ENCODE data around the gene CNKSR1.
"Not testable (repeated sequence)": the region's sequence is repeated elsewhere in the genome, so short reads cannot be mapped to it uniquely, and the experiment has no call there.

CNKSR1 gene

DNA sequence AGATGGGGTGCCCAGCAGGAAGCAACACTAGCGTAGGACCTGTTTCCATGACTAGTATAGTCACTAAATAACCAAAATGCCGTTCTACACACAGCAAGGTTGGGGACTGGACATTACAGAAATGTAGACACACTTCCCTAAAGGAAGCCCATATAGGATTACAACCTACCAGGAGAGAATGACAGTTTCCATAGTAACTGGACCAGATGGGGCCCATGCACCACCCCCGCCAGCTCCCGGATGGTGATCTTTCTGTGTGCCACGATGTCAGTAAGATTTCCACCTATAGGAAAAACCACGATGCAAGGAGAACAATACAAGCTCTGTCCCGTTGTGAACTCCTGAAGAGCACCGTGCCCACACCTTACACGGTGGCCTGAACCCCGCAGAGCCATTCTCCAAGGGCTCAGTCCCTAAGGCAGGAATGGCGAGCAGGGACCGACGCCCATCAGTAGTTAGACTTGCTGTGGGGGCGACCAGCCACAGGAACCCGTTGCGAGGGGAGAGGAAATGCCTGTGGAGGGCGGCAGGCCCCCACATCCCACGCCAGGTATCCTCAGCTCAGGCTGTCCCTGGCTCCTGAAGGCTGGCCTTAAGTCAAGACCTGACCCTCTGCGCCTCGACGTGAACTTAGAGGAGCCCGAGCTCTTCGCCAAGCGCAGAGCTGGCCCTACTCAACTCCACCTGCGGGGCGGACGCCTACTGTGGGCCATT is 43.1 kb downstream of the CNKSR1 start:
- TF ChIP-seq POLR2A (IDR thresholded peaks at IDR 0.05; ENCODE audit: low read depth, low read length) (no peak), POLR2AphosphoS5 (IDR thresholded peaks at IDR 0.05; ENCODE audit: low read depth, low read length) (no peak), PAX5 (IDR thresholded peaks at IDR 0.05; ENCODE audit: insufficient read depth, low read length, severe bottlenecking) (no peak), SPI1 (IDR thresholded peaks at IDR 0.05; ENCODE audit: low read depth, low read length) (no peak), TAF1 (IDR thresholded peaks at IDR 0.05; ENCODE audit: low read depth, low read length) (no peak), POU2F2 (IDR thresholded peaks at IDR 0.05; ENCODE audit: low read depth, low read length) (no peak)
- DNase-seq (ENCODE audit: insufficient read length, low spot score) (no peak), FAIRE-seq (no peak)

DNA sequence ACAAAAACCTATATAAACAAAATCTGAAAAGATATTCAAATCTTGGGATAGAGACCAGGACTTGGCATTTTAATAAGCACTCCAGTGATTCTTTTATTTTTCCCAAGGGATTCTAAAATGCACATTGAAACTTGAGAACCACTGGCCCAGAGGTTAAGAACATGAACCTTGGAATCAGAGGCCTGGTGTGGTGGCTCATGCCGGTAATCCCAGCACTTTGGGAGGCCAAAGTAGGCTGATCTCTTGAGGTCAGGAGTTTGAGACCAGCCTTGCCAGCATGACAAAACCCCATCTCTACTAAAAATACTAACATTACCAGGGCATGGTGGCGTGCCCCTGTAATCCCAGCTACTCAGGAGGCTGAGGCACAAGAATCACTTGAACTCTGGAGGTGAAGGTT is 43.8 kb downstream of the CNKSR1 start:
- DNase-seq (ENCODE audit: insufficient read length, low spot score) (no peak), FAIRE-seq (no peak)
- no peak for TF ChIP-seq POU2F2 (IDR thresholded peaks at IDR 0.05; ENCODE audit: low read depth, low read length)
- TF ChIP-seq POLR2A (IDR thresholded peaks at IDR 0.05; ENCODE audit: low read depth, low read length), result no peak
- TF ChIP-seq PAX5 (IDR thresholded peaks at IDR 0.05; ENCODE audit: insufficient read depth, low read length, severe bottlenecking), result no peak
- no peak for TF ChIP-seq SPI1 (IDR thresholded peaks at IDR 0.05; ENCODE audit: low read depth, low read length)
- TF ChIP-seq POLR2AphosphoS5 (IDR thresholded peaks at IDR 0.05; ENCODE audit: low read depth, low read length), result no peak
- TF ChIP-seq TAF1 (IDR thresholded peaks at IDR 0.05; ENCODE audit: low read depth, low read length), result no peak

DNA sequence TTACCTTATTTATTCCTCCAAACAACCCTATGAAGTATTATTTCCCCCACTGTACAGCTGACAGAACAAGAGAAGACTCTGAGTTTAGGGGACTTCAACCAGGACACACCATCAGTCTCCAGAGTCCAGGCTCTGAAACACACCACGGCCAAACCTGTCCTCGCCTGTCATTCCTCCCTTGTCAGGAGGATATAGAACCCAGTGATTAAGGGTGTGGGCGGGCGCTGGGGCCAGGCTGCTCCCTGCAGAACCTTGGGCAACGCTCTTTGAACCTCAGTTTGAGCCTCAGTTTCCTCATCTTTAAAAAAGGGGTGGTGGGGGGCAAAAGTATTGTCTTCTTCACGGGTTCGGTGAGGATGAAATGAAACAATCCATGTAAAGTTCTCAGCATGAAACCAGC is 47.3 kb downstream of the CNKSR1 start:
- FAIRE-seq (no peak), DNase-seq (ENCODE audit: insufficient read length, low spot score) (no peak)
- no peak for TF ChIP-seq POLR2A (IDR thresholded peaks at IDR 0.05; ENCODE audit: low read depth, low read length)
- TF ChIP-seq SPI1 (IDR thresholded peaks at IDR 0.05; ENCODE audit: low read depth, low read length), result no peak
- no peak for TF ChIP-seq PAX5 (IDR thresholded peaks at IDR 0.05; ENCODE audit: insufficient read depth, low read length, severe bottlenecking)
- TF ChIP-seq TAF1 (IDR thresholded peaks at IDR 0.05; ENCODE audit: low read depth, low read length), result no peak
- TF ChIP-seq POLR2AphosphoS5 (IDR thresholded peaks at IDR 0.05; ENCODE audit: low read depth, low read length), result no peak
- TF ChIP-seq POU2F2 (IDR thresholded peaks at IDR 0.05; ENCODE audit: low read depth, low read length), result no peak

DNA sequence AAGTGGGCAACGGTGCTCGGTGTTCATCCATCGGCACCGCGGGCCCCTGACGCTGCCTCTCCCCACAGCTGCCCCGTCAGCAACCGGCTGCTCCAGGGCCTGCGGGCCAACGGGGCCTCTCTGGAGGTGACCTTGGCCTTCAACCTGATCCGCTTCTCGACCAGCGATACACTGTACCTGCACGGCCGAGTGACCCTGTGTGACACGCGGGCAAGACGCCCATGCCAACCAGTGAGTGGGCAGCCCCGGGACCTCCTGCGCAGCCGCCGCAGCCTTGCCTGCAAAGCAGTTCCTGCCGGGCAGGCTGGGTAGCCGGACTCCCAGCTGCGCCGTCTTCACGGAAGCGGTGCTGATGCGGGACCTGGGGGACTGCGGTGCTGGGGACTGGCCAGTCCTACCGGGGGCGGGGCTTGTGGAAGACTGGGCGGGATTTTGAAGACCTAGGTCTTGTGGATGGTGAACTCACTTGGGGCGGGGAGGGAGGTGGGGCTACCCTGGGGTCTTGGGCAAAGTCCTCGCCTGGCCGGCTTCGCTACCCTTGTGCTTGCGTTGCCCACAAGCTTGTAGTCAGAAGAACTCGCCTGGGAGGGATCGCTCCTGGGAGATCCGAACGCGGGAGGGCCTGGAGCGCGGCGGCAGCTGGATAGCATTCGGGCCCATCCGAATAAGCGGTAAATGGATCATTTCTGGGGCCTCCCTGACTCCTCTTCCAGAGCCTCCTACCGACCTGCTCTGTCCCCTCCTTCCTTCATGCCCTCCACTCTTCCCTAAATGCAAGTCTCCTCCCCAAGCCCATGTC is 47.9 kb downstream of the CNKSR1 start:
- DNase-seq (ENCODE audit: insufficient read length, low spot score) (no peak), FAIRE-seq (peak; percentile 31)

DNA sequence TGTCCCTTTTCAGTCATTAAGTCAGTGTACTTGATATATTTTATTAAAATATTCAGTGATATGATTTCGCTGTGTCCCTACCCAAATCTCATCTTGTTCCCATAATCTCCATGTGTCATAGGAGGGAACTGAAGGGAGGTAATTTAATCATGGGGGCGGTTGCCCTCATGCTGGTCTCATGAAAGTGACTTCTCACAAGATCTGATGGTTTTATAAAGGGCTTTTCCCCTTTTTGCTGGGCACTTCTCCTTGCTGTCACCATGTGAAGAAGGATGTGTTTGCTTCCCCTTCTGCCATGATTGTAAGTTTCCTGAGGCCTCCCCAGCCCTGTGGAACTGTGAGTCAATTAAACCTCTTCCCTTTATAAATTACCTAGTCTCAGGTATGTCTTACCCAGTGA is 53.4 kb downstream of the CNKSR1 start:
- DNase-seq (ENCODE audit: insufficient read length, low spot score); FAIRE-seq: not testable (repeated sequence)

More for the DNA sequence above, 47.9 kb downstream of the CNKSR1 start:
- no peak for TF ChIP-seq POU2F2 (IDR thresholded peaks at IDR 0.05; ENCODE audit: low read depth, low read length)
- TF ChIP-seq TAF1 (IDR thresholded peaks at IDR 0.05; ENCODE audit: low read depth, low read length), result no peak
- TF ChIP-seq POLR2A (IDR thresholded peaks at IDR 0.05; ENCODE audit: low read depth, low read length), result no peak
- no peak for TF ChIP-seq PAX5 (IDR thresholded peaks at IDR 0.05; ENCODE audit: insufficient read depth, low read length, severe bottlenecking)
- no peak for TF ChIP-seq SPI1 (IDR thresholded peaks at IDR 0.05; ENCODE audit: low read depth, low read length)
- no peak for TF ChIP-seq POLR2AphosphoS5 (IDR thresholded peaks at IDR 0.05; ENCODE audit: low read depth, low read length)

DNA sequence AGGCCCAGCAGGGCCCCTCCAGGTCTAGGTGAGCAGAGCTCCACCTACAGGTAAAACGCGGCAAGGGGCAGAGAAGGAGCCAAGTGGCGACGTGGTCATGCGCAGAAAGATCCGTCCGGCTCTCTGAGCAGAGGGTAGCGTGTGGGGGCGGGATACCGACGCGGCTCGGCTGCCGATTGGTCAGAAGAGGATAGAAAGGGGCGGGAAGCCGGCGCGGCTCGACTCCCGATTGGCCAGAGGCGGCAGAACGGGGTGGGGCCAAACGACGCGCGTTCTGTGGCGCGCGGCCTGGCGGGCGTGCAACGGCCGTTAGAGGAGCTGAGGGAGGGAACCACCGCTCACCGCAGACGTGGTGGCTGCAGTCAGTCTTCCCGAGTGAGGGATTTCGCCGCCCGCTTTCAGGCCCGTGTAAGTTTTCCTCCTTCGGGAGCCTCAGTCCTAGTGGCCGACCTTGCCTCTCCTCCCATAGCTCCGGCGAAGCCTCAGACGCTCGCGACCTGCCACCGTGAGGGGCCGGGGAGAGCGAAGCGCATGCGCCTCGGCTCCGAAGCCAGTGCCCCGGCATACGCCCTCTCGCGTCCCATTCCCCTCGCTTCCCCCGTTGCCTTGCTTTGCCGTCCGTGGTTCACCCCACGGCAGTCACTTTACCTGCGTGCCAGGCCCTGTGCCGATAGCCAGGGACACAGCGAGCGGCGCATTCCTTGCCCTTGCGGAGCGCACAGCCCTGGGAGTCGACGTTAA is 56.8 kb downstream of the CNKSR1 start, which contains the start of gene CEP85:
CEP85 (plus strand) TSS at position 298 of the 741 bp plus-strand sequence. CDS start 5,584 bp downstream, outside the sequence.
- FAIRE-seq (peak; percentile 99), DNase-seq (ENCODE audit: insufficient read length, low spot score) (peak; percentile 95)
- TF ChIP-seq POLR2A (IDR thresholded peaks at IDR 0.05; ENCODE audit: low read depth, low read length) (peak; percentile 77; the same call in 1 of the 2 replicates), TAF1 (IDR thresholded peaks at IDR 0.05; ENCODE audit: low read depth, low read length) (no peak; the same call in 1 of the 2 replicates), PAX5 (IDR thresholded peaks at IDR 0.05; ENCODE audit: insufficient read depth, low read length, severe bottlenecking) (no peak), POLR2AphosphoS5 (IDR thresholded peaks at IDR 0.05; ENCODE audit: low read depth, low read length) (peak; percentile 85), POU2F2 (IDR thresholded peaks at IDR 0.05; ENCODE audit: low read depth, low read length) (0 out of 2 replicates have a peak, but pooled peaks have one; percentile 38), SPI1 (IDR thresholded peaks at IDR 0.05; ENCODE audit: low read depth, low read length) (no peak)

DNA sequence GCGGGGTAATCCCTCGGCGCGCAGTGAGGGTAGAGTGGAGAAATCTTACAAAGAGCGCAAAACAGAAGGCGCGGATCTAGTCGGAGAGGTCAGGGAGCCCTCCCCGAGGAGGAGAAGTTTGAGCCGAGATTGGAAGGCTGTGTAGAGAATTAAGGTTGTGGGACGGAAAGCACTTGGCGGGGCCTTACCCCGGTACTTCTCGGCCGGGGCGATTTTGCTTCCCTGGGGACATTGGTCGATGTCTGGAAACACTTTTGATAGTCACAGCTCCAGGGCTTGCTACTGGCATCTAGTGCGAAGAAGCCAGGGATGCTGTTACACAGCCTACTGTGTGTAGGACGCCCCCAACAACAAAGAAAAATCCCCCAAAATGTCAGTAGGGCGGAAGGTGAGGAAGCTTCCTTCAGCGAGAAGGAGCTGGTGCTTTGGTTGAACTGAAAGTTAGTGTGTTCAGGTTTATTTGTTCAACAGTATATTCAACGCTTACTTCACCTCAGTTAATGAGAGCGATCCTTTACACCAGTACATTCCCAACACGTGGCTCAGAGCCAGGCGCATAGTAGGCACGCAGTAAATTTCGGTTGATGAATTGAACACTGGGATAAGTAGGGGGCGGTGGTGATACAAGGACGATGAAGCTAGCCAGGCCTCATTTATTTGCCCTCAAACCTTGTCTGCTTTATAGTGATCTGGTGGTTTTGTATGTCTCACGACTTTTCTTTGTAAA is 57.5 kb downstream of the CNKSR1 start:
- TF ChIP-seq TAF1 (IDR thresholded peaks at IDR 0.05; ENCODE audit: low read depth, low read length) (no peak), POLR2A (IDR thresholded peaks at IDR 0.05; ENCODE audit: low read depth, low read length) (no peak), PAX5 (IDR thresholded peaks at IDR 0.05; ENCODE audit: insufficient read depth, low read length, severe bottlenecking) (no peak), SPI1 (IDR thresholded peaks at IDR 0.05; ENCODE audit: low read depth, low read length) (no peak)
- DNase-seq (ENCODE audit: insufficient read length, low spot score) (peak; percentile 15), FAIRE-seq (no peak)

DNA sequence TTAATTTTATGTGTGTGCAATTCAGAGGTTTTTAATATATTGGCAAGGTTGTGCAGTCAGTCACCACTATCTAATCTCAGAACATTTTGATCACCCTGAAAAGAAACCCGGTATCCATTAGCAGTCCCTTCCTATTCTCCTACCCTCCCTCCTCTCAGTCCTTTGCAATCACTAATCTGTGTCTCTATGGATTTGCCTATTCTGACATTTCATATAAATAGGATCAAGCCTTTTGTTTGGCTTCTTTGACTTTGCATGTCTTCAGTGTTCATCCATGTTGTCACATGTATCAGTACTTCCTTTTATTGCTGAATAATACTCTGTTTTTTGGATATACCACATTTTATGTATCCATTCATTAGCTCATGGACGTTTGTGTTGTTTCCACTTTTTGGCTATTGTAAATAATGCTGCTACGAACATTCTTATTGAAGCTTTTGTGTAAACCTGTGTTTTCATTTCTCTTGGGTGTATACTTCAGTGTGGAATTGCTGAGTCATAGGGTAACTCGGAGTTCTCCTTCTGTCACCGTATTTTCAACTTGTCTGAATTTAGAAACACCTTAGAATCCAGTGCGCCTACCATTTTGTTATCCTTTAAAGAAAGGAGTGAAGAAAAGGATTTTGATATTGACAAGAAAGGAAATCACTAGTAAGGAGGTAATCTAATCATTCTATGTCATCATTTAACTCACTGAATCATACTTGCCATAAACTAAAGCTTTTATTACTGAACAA is 60.1 kb downstream of the CNKSR1 start:
- no peak for TF ChIP-seq POU2F2 (IDR thresholded peaks at IDR 0.05; ENCODE audit: low read depth, low read length)
- 0 out of 2 replicates have a peak, but pooled peaks have one; percentile 31 for TF ChIP-seq SPI1 (IDR thresholded peaks at IDR 0.05; ENCODE audit: low read depth, low read length)
- no peak for TF ChIP-seq POLR2AphosphoS5 (IDR thresholded peaks at IDR 0.05; ENCODE audit: low read depth, low read length)
- FAIRE-seq, result no peak
- DNase-seq (ENCODE audit: insufficient read length, low spot score), result no peak

Data from GM12891 (cell line).